Liver (tissue), 9 donors: ENCODE data around the gene SLC9C2. TPM values are rescaled to one million over a fixed set of nuclear protein-coding genes. Genes with fewer than 3 reads are reported as not detected.

Source experiments
- DNase-seq: peaks from one replicate; pipeline ENCODE4 v3.0.0-alpha.2; 2017; ENCODE audit warnings: low spot score
- H3K27ac ChIP-seq, 2 donors: one replicate each; pipeline ENCODE4 v1.7.0; 2013; ENCODE audit warnings: inconsistent platforms in 2 of 2, low read length in 2 of 2, control low read depth in 1 of 2, low read depth in 1 of 2, mild to moderate bottlenecking in 1 of 2
- H3K27me3 ChIP-seq, 4 donors: one replicate each; pipeline versions ENCODE4 v1.6.1 to v1.7.0; 2013; ENCODE audit warnings: low read length in 3 of 4, inconsistent platforms in 1 of 4, mild to moderate bottlenecking in 1 of 4, moderate library complexity in 1 of 4; ENCODE audit not compliant: control insufficient read depth in 4 of 4, insufficient read depth in 4 of 4
- H3K36me3 ChIP-seq, 4 donors: one replicate each; pipeline versions ENCODE4 v1.6.1 to v1.7.0; 2013; ENCODE audit warnings: low read length in 3 of 4, mild to moderate bottlenecking in 3 of 4, low read depth in 1 of 4, moderate library complexity in 1 of 4; ENCODE audit not compliant: control insufficient read depth in 4 of 4, insufficient read depth in 3 of 4
- H3K4me1 ChIP-seq, 4 donors: one replicate each; pipeline versions ENCODE4 v1.6.1 to v1.7.0; 2013; ENCODE audit warnings: low read length in 3 of 4, mild to moderate bottlenecking in 3 of 4, moderate library complexity in 1 of 4; ENCODE audit not compliant: control insufficient read depth in 4 of 4, insufficient read depth in 4 of 4
- H3K4me3 ChIP-seq, 3 donors: one replicate each; pipeline versions ENCODE4 v1.6.1 to v1.7.0; 2013; ENCODE audit warnings: low read length in 3 of 3, control low read depth in 1 of 3, low read depth in 1 of 3, mild to moderate bottlenecking in 1 of 3
- H3K9ac ChIP-seq, 2 donors: one replicate each; pipeline ENCODE4 v1.7.0; 2013; ENCODE audit warnings: low read length in 2 of 2, mild to moderate bottlenecking in 2 of 2, moderate library complexity in 2 of 2, control low read depth in 1 of 2, low read depth in 1 of 2
- H3K9me3 ChIP-seq, 4 donors: one replicate each; pipeline versions ENCODE4 v1.6.1 to v1.7.0; 2013; ENCODE audit warnings: low read length in 3 of 4; ENCODE audit not compliant: control insufficient read depth in 4 of 4
- EGR1 ChIP-seq, 2 donors: IDR thresholded peaks; 2 replicates each; pipeline ENCODE4 v1.6.1; 2016 to 2018; ENCODE audit warnings: antibody characterized with exemption in 2 of 2, low read depth in 2 of 2
- FOXA1 ChIP-seq: IDR thresholded peaks from 2 replicates; pipeline ENCODE4 v1.6.1; 2016; ENCODE audit warnings: antibody characterized with exemption
- FOXA2 ChIP-seq: IDR thresholded peaks from 2 replicates; pipeline ENCODE4 v1.6.1; 2016; ENCODE audit warnings: antibody characterized with exemption
- GABPA ChIP-seq, 2 donors: IDR thresholded peaks in 1 of 2; conservative IDR thresholded peaks in 1 of 2; 2 replicates each; pipeline ENCODE4 v1.6.1; 2016; ENCODE audit warnings: antibody characterized with exemption in 2 of 2, mild to moderate bottlenecking in 1 of 2, moderate library complexity in 1 of 2
- HNF4A ChIP-seq, 2 donors: conservative IDR thresholded peaks; 2 replicates each; pipeline ENCODE4 v1.6.1; 2016; ENCODE audit warnings: antibody characterized with exemption in 2 of 2, mild to moderate bottlenecking in 2 of 2
- JUND ChIP-seq, 2 donors: IDR thresholded peaks; 2 replicates each; pipeline ENCODE4 v1.6.1; 2016; ENCODE audit warnings: antibody characterized with exemption in 2 of 2
- NR2F2 ChIP-seq: IDR thresholded peaks from 2 replicates; pipeline ENCODE4 v1.6.1; 2016; ENCODE audit warnings: antibody characterized with exemption
- RAD21 ChIP-seq, 2 donors: IDR thresholded peaks; 2 replicates each; pipeline ENCODE4 v1.6.1; 2016; ENCODE audit warnings: antibody characterized with exemption in 2 of 2, mild to moderate bottlenecking in 2 of 2
- RXRA ChIP-seq, 2 donors: IDR thresholded peaks; 2 replicates each; pipeline ENCODE4 v1.6.1; 2017 to 2018; ENCODE audit warnings: antibody characterized with exemption in 2 of 2, mild to moderate bottlenecking in 1 of 2
- SP1 ChIP-seq: IDR thresholded peaks from 2 replicates; pipeline ENCODE4 v1.6.1; 2018; ENCODE audit warnings: antibody characterized with exemption, mild to moderate bottlenecking
- TAF1 ChIP-seq: conservative IDR thresholded peaks from 2 replicates; pipeline ENCODE4 v1.6.1; 2016; ENCODE audit warnings: antibody characterized with exemption, mild to moderate bottlenecking
- YY1 ChIP-seq: IDR thresholded peaks from 2 replicates; pipeline ENCODE4 v1.6.1; 2016; ENCODE audit warnings: antibody characterized with exemption, mild to moderate bottlenecking
- WGBS: extraction: QIAGEN DNeasy Blood & Tissue Kit; methylation state at CpG from one replicate; pipeline ENCODE4 v1.1.7; 2013; 5-methylcytosine and 5-hydroxymethylcytosine counted together
- polyA plus RNA-seq, 2 donors: library from polyadenylated mRNA; stranded (reverse) in 1 of 2; unstranded in 1 of 2; fragments of 200-250 nt in 1 of 2; fragments of >200 nt in 1 of 2; fragmentation: Nextera tagmentation in 1 of 2; extraction: Ambion mirVana in 1 of 2; gene quantifications; one replicate each; pipeline versions ENCODE4 v1.2.1 to v1.2.3, GENCODE V29; 2013 to 2015
- total RNA-seq, 2 donors: library from RNA; depleted of rRNA; stranded (reverse); fragments of >200 nt; gene quantifications; one replicate each; pipeline ENCODE4 v1.2.3, GENCODE V29; 2014
- TF ChIP-seq, protein P1 (sequence below): IDR thresholded peaks from 2 replicates; pipeline ENCODE4 v1.6.1; 2016; ENCODE audit warnings: antibody characterized with exemption
- TF ChIP-seq, protein P2 (sequence below): fragments of 150-350 bp; IDR thresholded peaks from 2 replicates; pipeline ENCODE4 v1.5.1; 2017; ENCODE audit warnings: improper control_type of control experiment, low read depth, low read length; ENCODE audit not compliant: missing input control
- TF ChIP-seq, protein P3 (sequence below): IDR thresholded peaks from 2 replicates; pipeline ENCODE4 v1.6.1; 2016; ENCODE audit warnings: antibody characterized with exemption, mild to moderate bottlenecking
- TF ChIP-seq, protein P4 (sequence below): IDR thresholded peaks from 2 replicates; pipeline ENCODE4 v1.6.1; 2016; ENCODE audit warnings: antibody characterized with exemption
- donor health status: healthy.
- donor health status: healthy.
- donor health status: healthy.
- donor health status: healthy.
- donor health status: healthy.

SLC9C2 gene
- total and polyA plus RNA-seq, 4 donors: not detected

DNA sequence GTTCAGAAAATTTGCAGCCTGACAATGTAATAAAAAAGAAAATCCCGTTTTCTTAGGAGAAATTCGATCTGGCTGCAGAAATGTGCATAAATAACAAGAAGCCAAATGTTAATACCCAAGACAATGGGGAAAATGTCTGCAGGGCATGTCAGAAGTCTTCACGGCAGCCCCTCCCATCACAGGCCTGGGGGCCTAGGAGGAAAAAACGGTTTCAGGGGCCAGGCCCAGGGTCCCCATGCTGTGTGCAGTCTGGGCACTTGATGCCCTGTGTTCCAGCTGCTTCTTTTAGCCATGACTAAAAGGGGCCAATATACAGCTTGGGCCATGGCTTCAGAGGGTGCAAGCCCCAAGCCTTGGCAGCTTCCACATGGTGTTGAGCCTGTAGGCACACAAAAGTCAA is 132.3 kb downstream of the SLC9C2 start:
- Histone ChIP-seq H3K36me3 (peaks cover 0 to 3% (median 0%) of the 10 kb centered on the region in 4 donors), H3K4me1 (peaks cover 6 to 25% (median 22%) of the 10 kb centered on the region in 4 donors), H3K9me3 (no peaks in the 10 kb centered on the region), H3K27me3 (no peaks in the 10 kb centered on the region), H3K27ac (no peak overlapping the region), H3K4me3 (no peak overlapping the region), H3K9ac (no peak overlapping the region)
- WGBS: 96% methylated on average over 4 of the region's 4 CpGs
- TF ChIP-seq, protein P1, sequence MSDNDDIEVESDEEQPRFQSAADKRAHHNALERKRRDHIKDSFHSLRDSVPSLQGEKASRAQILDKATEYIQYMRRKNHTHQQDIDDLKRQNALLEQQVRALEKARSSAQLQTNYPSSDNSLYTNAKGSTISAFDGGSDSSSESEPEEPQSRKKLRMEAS: no peak
- TF ChIP-seq FOXA2 (no peak), TAF1 (no peak), FOXA1 (no peak), NR2F2 (no peak)
- TF ChIP-seq, protein P2, sequence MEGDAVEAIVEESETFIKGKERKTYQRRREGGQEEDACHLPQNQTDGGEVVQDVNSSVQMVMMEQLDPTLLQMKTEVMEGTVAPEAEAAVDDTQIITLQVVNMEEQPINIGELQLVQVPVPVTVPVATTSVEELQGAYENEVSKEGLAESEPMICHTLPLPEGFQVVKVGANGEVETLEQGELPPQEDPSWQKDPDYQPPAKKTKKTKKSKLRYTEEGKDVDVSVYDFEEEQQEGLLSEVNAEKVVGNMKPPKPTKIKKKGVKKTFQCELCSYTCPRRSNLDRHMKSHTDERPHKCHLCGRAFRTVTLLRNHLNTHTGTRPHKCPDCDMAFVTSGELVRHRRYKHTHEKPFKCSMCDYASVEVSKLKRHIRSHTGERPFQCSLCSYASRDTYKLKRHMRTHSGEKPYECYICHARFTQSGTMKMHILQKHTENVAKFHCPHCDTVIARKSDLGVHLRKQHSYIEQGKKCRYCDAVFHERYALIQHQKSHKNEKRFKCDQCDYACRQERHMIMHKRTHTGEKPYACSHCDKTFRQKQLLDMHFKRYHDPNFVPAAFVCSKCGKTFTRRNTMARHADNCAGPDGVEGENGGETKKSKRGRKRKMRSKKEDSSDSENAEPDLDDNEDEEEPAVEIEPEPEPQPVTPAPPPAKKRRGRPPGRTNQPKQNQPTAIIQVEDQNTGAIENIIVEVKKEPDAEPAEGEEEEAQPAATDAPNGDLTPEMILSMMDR: no peak
- DNase-seq: no peak

DNA sequence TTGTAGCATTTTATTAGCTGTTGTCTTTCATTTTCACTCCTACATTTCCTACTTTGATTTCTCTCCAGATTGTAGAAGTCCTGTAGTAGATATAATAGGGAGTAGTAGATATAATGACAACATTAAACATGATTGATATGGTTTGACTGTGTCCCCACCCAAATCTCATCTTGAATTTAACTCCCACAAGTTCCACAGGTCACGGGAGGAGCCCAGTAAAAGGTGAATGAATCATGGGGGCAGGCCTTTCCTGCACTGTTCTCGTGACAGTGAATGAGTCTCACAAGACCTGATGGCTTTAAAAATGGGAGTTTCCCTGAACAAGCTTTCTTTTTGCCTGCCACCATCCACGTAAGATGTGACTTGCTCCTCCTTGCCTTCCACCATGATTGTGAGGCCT is 133.2 kb downstream of the SLC9C2 start:
- Histone ChIP-seq H3K36me3 (peaks cover 0 to 3% (median 0%) of the 10 kb centered on the region in 4 donors), H3K4me1 (peaks cover 6 to 16% (median 13%) of the 10 kb centered on the region in 4 donors), H3K27me3 (no peaks in the 10 kb centered on the region), H3K9ac (no peak overlapping the region), H3K27ac (no peak overlapping the region), H3K4me3 (no peak overlapping the region), H3K9me3 (no peaks in the 10 kb centered on the region)
- TF ChIP-seq, protein P1: no peak
- no peak for TF ChIP-seq FOXA1
- no peak for TF ChIP-seq RAD21 (IDR thresholded peaks at IDR 0.05)
- TF ChIP-seq RXRA (IDR thresholded peaks at IDR 0.05): no peak
- TF ChIP-seq, protein P2: no peak
- no peak for TF ChIP-seq SP1
- no peak for TF ChIP-seq HNF4A (conservative IDR thresholded peaks at IDR 0.05)
- TF ChIP-seq, protein P3, sequence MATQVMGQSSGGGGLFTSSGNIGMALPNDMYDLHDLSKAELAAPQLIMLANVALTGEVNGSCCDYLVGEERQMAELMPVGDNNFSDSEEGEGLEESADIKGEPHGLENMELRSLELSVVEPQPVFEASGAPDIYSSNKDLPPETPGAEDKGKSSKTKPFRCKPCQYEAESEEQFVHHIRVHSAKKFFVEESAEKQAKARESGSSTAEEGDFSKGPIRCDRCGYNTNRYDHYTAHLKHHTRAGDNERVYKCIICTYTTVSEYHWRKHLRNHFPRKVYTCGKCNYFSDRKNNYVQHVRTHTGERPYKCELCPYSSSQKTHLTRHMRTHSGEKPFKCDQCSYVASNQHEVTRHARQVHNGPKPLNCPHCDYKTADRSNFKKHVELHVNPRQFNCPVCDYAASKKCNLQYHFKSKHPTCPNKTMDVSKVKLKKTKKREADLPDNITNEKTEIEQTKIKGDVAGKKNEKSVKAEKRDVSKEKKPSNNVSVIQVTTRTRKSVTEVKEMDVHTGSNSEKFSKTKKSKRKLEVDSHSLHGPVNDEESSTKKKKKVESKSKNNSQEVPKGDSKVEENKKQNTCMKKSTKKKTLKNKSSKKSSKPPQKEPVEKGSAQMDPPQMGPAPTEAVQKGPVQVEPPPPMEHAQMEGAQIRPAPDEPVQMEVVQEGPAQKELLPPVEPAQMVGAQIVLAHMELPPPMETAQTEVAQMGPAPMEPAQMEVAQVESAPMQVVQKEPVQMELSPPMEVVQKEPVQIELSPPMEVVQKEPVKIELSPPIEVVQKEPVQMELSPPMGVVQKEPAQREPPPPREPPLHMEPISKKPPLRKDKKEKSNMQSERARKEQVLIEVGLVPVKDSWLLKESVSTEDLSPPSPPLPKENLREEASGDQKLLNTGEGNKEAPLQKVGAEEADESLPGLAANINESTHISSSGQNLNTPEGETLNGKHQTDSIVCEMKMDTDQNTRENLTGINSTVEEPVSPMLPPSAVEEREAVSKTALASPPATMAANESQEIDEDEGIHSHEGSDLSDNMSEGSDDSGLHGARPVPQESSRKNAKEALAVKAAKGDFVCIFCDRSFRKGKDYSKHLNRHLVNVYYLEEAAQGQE: no peak
- TF ChIP-seq EGR1 (IDR thresholded peaks at IDR 0.05; ENCODE audit: low read depth in 2 of 2): no peak
- TF ChIP-seq, protein P4, sequence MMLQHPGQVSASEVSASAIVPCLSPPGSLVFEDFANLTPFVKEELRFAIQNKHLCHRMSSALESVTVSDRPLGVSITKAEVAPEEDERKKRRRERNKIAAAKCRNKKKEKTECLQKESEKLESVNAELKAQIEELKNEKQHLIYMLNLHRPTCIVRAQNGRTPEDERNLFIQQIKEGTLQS: no peak
- no peak for TF ChIP-seq JUND (IDR thresholded peaks at IDR 0.05)
- TF ChIP-seq GABPA (IDR thresholded peaks at IDR 0.05 in 1 of 2, conservative IDR thresholded peaks at IDR 0.05 in 1 of 2): no peak
- TF ChIP-seq NR2F2: no peak
- TF ChIP-seq YY1: no peak
- 96% methylated on average over 3 of the region's 3 CpGs for WGBS
- no peak for DNase-seq
